ENCODE results near the gene ARL16.

GRCh38 chr17:81685108-81685507 lies 1.5 kb upstream of the ARL16 start:
- no peak for TF ChIP-seq CTCF (IDR thresholded peaks at IDR 0.05; ENCODE audit: insufficient read depth, low read length)
- TF ChIP-seq POLR2AphosphoS5 (IDR thresholded peaks at IDR 0.05; ENCODE audit: low read depth), result no peak
- TF ChIP-seq SPI1 (IDR thresholded peaks at IDR 0.05; ENCODE audit: borderline replicate concordance, low read depth), result no peak
- TF ChIP-seq, protein P1, sequence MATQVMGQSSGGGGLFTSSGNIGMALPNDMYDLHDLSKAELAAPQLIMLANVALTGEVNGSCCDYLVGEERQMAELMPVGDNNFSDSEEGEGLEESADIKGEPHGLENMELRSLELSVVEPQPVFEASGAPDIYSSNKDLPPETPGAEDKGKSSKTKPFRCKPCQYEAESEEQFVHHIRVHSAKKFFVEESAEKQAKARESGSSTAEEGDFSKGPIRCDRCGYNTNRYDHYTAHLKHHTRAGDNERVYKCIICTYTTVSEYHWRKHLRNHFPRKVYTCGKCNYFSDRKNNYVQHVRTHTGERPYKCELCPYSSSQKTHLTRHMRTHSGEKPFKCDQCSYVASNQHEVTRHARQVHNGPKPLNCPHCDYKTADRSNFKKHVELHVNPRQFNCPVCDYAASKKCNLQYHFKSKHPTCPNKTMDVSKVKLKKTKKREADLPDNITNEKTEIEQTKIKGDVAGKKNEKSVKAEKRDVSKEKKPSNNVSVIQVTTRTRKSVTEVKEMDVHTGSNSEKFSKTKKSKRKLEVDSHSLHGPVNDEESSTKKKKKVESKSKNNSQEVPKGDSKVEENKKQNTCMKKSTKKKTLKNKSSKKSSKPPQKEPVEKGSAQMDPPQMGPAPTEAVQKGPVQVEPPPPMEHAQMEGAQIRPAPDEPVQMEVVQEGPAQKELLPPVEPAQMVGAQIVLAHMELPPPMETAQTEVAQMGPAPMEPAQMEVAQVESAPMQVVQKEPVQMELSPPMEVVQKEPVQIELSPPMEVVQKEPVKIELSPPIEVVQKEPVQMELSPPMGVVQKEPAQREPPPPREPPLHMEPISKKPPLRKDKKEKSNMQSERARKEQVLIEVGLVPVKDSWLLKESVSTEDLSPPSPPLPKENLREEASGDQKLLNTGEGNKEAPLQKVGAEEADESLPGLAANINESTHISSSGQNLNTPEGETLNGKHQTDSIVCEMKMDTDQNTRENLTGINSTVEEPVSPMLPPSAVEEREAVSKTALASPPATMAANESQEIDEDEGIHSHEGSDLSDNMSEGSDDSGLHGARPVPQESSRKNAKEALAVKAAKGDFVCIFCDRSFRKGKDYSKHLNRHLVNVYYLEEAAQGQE (IDR thresholded peaks at IDR 0.05; ENCODE audit: insufficient replicate concordance, low read depth), result no peak
- no peak for TF ChIP-seq GABPA (IDR thresholded peaks at IDR 0.05; ENCODE audit: low read depth)

All from HL-60 (cell line).